ENCODE results near the gene METTL21A. TPM values are rescaled to one million over a fixed set of nuclear protein-coding genes. Genes with fewer than 3 reads are reported as not detected.

METTL21A gene
- total RNA-seq, 2 experiments from 2014 or later = 35.2 to 37.0 TPM

DNA sequence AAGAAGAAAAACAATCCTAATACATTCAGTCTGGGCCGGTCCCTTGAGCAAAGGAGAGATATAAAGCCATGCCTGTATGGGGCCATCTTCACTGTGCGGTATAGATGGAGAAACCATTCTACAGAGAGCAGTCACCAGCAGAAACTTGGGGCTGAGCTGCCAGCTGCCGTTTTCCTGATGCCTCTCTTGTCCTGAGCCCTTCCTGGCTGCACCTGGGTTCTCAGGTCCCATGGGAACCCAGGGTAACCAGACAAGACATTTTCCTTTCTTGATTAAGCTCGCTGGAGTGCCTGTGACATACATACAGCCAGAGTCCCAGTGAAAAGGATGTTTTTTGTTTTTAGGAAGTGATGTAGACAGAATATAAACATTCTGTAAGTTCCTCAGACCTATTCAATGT is 5.3 kb upstream of the METTL21A start:
- POLR2A ChIA-PET = interaction anchor here (0.6 kb wide), 1 partner anchor 410 kb away, joined by 6 read pairs; no protein-coding TSS in a partner anchor
- CTCF ChIA-PET = interaction anchor here (0.7 to 1.1 kb wide), 2 partner anchors 115 to 136 kb away, joined by 4 to 6 read pairs; no protein-coding TSS in a partner anchor

DNA sequence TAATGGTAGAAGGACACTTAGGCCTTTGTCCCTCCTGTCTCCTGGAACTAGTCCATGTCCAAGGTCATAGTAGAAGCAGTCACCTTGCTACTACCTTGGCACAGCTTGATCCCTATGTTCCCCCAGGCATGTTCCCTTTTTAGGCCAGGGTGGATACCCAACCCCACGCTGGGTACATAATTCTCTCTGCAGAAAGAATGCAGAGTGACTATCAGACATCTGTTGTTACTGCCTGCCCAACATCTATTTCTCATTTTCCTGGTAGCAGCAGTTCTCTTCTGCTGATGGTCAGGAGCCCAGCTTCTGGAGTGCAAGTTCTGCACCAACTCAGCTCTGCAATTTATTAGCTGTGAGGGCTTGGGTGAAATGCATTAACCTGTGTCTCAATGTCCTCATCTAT is 4.4 kb upstream of the METTL21A start:
- POLR2A ChIA-PET = interaction anchor here (0.6 kb wide), 1 partner anchor 411 kb away, joined by 6 read pairs; no protein-coding TSS in a partner anchor
- CTCF ChIA-PET = interaction anchor here (1.1 kb wide), 1 partner anchor 116 kb away, joined by 4 read pairs; no protein-coding TSS in a partner anchor

DNA sequence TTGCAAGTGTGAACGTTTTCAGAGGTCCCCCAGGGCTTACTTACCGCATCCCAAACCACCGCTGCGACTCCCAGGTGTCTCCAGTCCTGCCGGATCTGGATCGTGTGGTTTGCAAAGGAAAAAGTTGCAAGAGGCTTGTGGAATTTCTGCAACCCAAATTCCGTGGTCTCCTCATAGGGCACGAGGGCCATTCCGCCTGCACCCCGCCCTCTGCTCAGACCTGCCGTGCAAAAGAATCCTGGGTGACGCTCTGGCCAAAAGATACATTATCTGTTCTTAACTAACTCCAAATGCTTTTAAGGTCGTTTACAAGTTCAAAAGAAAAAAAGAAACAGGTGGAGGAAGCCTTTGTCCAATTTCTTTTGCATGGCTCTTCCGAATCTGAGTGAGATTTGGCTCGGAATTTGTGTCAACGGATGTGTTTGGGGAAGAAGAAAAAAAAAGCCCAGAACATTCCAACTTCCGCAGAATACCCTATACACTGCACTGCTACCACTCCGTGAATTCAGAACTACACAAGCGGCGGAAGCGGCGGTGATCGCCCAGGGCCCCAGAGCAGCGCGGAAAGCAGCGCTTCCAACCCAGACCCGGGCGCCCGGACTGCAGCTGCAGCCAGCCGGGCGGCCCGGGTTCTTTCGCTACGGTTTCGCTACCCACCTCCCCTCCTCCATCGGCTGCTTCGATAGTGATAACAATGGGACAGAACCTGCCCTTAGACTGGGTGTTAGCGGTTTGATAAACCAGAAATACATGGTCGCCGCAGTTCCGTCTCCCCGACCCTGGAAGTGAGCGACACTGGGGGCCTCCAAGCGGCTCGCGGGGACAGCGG is 795 bp downstream of the METTL21A start:
- POLR2A ChIA-PET = interaction anchor here (0.6 to 4.1 kb wide), 7 partner anchors 20 to 145 kb away, joined by 3 to 49 read pairs (median 4); partner anchors contain the start of genes CCNYL1, CREB1 and FZD5
- CTCF ChIA-PET = interaction anchor here (0.9 to 2.1 kb wide), 5 partner anchors 9 to 416 kb away, joined by 3 to 8 read pairs (median 4); partner anchors contain the start of gene CREB1

DNA sequence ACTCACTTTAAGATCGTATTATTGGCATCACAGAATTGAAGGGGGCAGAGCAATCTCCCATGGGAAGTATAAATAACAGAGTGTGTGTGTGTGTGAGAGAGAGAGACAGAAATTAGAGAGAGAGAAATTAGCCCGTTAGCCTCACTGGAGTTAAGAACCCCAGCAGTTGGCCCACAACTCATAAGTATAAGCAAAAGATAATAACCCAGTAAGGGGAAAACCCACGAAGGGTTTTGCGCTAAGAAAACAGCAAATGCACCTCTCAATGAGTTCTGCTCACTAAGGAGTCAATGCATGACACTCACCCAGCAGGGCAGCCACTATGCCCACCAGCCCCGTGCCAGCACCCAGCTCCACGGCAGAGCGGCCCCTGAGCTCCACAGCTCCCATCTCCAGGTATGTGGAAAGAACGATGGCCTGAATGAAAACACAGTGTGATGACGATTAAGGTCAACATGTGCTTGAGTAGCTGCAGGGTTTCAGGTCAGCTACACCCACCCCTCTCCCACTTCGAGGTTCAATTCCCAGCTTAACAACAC is 3.6 kb downstream of the METTL21A start:
- POLR2A ChIA-PET = interaction anchor here (0.6 to 0.7 kb wide), 3 partner anchors 91 to 145 kb away, joined by 3 to 7 read pairs (median 4); partner anchors contain the start of gene CREB1
- CTCF ChIA-PET = interaction anchor here (0.7 kb wide), 1 partner anchor 21 kb away, joined by 3 read pairs; no protein-coding TSS in a partner anchor

DNA sequence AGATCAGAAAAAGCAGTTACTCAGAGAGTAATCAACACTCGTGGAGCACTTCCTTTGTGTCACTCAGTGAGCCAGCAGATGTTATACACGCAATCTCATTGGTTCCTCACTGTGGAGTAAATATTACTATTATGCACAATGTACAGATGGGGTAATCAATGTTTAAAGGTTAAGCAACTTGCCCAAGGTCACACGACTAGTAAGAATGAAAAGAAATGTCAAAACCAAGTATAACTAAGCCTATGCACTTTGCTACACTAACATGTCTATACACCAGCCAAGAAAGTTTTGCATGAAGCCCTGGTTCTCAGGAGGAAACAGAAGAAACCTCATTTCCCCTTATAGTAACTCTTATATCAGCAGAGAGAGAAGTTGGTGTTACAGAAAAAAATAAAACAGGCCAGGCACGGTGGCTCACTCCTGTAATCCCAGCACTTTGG is 5.4 kb downstream of the METTL21A start:
- POLR2A ChIA-PET = no interaction called here
- CTCF ChIA-PET = interaction anchor here (0.9 kb wide), 1 partner anchor 12 kb away, joined by 3 read pairs; no protein-coding TSS in a partner anchor

DNA sequence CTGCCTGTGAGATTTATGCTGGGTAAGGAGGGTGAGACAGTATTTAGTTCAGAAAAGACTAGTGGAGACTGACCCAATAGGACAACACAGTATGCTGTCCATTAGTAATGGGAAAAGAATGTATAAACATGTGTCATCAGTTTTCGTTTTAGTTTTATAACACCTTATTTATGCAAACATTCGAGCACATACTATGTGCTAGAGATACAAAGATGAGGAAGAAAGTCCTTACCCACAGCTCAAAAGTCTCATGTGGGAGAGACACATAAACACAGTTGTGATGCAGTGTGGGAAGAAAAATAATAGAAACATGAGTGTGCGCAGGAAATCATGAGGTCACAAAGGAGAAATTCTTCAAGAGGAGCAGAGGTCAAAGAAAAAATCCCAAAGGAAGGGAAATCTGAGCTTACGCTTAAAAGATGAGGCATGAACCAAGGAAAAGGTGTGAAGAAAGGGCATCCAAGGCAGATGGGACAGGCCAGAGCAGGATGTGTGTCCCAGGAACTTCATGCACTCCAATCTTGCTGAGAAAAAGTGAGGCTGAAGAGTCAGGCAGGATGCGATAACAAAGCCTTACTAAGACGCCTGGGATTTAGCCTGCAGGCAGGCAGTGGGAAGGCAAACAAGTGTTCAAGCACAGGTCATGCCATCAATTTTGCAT is 8.1 kb downstream of the METTL21A start:
- CTCF ChIA-PET = no interaction called here

DNA sequence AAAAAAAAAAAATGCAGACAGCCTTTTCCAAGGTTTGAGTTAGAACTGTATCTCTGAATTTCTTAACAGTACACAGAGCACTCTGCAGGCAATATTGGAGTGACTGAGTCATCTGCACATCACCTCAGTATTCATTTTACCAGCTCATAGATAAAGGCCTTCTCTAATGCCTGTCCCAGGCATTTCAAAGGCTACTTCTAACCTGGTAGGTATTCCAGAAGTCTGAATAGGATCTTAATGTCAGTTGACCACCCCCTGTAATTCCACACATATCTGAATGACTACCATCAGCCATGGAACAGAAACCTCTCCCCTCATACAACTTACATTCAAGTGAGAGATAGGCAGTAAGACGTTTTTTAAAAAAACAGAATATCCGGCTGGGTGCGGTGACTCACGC is 9.0 kb downstream of the METTL21A start:
- CTCF ChIA-PET = no interaction called here

More for the DNA sequence above, 8.1 kb downstream of the METTL21A start:
- POLR2A ChIA-PET = no interaction called here

DNA sequence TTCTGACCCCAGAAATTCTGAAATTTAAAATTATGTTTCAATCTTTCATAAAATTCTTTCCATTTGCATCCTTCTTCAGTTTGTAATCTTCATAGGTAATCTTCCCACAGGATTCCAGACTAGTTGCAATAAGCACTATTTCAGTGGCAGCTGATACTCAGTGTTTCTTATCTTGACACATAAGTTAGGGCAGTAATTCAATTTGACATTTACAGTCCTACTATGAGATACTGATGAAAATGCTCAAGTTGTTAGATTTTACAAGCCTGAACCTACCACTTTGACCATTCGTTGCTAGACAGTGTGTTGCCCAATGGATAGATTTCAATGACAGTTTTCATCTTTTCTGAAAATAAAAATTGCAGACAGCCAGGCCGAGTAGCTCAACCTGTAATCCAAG is 10.4 kb downstream of the METTL21A start:
- ChIA-PET POLR2A (no interaction called here), CTCF (no interaction called here)

More for the DNA sequence above, 9.0 kb downstream of the METTL21A start:
- POLR2A ChIA-PET = no interaction called here

DNA sequence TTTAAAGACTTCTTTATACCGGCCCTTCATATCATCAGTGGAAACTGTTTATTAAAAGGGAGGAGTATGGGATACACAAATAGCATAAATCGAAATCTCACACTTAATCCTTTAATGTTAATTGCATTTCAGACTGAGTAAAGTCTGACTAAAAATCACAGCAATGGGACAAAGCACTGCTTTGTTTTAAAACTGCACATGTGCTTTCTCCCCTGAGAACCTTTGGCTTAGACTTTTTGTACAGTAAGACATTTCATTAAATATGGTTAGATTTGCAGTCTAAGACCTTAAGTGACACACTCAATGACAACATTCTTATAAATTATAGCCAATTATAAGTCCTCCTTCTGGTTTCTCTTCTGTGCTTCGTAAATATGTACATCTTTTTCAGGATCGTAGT is 12.5 kb downstream of the METTL21A start:
- POLR2A ChIA-PET = no interaction called here

DNA sequence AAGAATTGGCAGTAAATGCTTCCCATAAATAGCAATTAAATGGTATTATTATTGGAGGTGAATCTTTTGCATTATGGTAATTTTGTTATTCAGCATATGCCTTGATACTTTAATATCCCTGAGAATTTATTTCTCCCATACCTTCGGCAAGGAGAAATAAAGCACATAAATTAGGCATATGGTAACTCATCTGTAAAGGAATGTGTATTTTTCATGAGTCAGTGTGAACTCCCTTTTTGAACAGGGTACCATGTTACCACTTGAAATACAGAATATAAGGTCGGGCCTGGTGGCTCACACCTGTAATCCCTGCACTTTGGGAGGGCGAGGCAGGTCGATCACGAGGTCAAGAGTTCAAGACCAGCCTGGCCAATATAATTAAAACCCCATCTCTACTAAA is 18.4 kb downstream of the METTL21A start:
- ChIA-PET CTCF (no interaction called here), POLR2A (no interaction called here)

More for the DNA sequence above, 12.5 kb downstream of the METTL21A start:
- CTCF ChIA-PET = interaction anchor here (0.9 to 1.3 kb wide), 2 partner anchors 14 to 96 kb away, joined by 3 read pairs; no protein-coding TSS in a partner anchor

DNA sequence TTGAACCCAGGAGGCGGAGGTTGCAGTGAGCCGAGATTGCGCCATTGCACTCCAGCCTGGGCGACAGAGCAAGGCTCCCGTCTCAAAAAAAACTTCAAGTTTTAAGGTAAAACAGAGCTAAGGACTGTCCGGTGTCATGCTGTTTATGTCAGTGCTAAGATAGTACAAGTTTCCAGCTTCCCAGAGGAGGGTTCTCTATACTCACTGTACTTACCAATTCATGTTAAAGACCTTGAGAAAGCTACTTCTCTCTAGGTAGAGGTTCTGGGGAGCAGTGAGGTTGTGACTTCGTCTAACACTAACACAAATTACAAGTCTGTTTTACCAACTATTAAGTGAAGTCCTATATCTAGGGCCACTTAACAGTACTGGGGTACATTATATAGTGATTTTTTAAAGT is 18.8 kb downstream of the METTL21A start:
- POLR2A ChIA-PET = no interaction called here

DNA sequence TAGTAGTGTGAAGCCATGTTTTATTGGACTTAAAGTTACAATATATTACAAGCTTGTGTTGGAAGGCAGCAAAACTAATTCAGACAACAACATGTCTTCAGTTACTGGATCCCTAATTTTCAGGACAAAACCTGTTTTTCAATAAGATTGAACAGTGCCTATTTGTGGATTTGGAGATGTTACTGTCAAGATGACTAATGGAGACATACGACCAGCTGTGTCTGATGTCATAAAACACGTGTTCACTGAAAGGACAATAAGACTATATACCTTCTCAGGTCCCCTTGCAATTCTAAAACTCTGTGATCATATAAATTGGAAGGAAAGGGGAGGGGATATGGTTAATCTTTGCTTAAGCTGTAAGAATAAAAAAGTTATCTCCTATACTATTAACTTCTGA is 21.7 kb downstream of the METTL21A start:
- POLR2A ChIA-PET = no interaction called here
- CTCF ChIA-PET = no interaction called here

More for the DNA sequence above, 18.8 kb downstream of the METTL21A start:
- CTCF ChIA-PET = no interaction called here

DNA sequence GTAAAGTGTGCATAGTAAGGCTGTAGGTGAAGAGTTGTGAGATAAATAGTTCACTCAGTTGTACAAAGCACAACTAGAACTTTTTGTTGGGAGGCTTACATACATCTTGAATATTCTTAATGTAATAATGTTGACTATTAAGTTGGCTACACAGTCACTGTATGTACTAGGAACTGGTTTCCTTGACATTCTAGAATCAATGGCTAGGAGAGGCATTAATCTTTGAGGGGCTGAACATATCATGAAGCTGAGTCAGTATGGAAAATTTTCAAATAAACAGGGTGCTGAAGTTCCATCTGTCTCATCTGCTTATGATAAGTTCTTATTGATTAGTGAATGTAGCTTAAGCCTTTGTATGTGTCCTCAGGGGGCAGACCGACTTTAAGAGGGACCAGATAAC is 23.4 kb downstream of the METTL21A start:
- ChIA-PET CTCF (no interaction called here), POLR2A (no interaction called here)

DNA sequence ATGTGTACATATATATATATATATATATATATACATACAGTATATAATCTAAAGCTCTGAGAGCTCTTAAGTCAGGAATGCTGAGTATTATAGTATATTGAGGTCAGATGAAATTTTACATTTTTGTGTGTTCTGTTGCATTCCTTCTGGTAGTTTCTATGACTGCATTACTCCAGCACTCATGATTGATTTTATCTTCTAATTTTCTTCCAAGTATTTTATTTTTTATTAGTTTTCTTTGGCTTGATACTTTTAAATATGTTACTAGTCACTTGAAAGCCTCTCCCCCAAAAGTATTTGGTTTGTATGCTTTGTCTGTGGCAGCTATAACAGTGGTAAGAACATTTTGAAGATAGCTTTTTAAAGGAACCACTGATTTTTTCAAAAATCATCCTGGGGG is 25.0 kb downstream of the METTL21A start:
- CTCF ChIA-PET = interaction anchor here (1.1 kb wide), 1 partner anchor 21 kb away, joined by 3 read pairs; no protein-coding TSS in a partner anchor

DNA sequence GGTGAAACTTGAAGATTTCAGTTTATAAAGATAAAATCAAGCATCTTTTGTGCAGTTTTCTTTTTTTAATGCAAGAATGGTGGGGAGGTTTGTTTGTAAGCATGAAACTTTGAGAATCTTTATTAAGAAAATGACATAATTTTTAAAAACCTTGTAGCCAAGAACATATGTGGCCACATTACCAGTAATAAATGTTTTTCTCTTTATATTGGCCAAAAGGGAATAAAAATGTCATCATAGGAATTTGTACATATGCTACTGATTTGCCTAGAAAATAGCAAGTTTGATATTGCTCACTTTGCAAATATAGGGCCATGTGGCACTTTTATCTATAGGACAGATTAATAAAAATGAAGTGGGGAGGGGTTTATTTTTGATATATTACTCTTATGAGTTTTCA is 25.6 kb downstream of the METTL21A start:
- ChIA-PET POLR2A (no interaction called here), CTCF (no interaction called here)

More for the DNA sequence above, 25.0 kb downstream of the METTL21A start:
- POLR2A ChIA-PET = no interaction called here

DNA sequence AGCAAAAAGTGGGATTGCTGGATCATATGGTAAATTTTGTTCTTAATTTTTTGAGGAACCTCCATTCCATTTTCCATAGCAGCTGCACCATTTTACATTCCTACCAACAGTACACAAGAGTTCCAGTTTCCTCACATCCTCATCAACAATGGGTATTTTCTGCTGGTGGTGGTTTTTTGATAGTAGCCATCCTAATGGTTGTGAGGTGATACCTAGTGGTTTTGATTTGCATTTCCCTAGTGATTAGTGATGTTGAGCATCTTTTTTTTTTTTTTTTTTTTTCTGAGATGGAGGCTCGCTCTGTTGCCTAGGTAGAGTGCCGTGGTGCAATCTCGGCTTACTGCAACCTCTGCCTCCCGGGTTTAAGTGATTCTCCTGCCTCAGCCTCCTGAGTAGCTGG is 30.5 kb downstream of the METTL21A start:
- ChIA-PET CTCF (no interaction called here), POLR2A (interaction anchor here (0.6 kb wide), 1 partner anchor 825 kb away, joined by 4 read pairs; no protein-coding TSS in a partner anchor)

DNA sequence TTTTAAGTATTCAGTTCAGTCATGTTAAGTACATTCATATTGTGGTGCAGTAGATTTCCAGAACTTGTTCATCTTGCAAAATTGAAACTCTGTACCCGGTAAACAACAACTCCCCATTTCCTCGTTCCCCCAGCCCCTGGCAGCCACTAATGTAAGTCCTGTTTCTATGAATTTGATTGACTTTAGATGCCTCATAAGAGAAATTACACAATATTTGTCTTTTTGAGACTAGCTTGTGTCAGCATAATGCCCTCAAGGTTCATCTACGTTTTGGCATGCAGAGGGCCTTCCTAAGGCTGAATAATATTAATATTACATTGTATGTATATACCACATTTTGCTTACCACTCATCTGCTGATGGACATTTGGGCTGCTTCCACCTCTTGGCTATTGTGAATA is 30.9 kb downstream of the METTL21A start:
- POLR2A ChIA-PET = no interaction called here

DNA sequence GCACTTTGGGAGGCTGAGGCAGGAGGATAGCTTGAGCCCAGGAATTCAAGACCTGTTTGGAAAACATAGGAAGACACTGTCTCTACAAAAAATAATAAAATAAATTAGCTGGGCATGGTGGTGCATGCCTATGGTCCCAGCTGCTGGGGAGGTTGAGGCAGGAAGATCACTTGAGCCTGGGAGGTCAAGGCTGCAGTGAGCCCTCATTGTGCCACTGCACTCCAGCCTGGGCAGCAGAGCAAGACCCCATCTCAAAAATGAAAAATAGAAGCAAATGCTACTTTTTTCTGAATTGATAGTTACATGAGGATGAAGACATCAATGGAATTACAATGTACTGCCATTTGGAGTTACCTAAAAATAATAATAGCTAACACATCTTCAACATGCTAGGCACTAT is 31.9 kb downstream of the METTL21A start:
- CTCF ChIA-PET = no interaction called here
- POLR2A ChIA-PET = no interaction called here

More for the DNA sequence above, 30.9 kb downstream of the METTL21A start:
- CTCF ChIA-PET = no interaction called here

DNA sequence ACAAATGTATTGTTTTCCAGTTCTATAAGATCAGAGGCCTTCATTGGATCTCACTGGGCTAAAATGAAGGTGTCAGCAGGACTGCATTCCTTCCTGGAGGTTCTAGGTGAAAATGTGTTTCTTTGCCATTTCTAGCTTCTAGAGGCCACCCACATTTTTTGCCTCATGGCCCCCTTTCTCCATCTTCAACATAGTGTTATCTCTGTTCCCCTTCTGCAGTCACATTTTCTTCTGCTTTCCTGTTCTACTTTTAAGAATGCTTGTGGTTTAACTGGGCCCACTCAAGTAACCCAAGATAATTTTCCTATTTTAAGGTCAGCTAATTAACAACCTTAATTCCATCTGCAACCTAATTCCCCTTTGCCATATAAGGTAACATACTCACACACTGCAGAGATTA is 36.1 kb downstream of the METTL21A start:
- ChIA-PET CTCF (interaction anchor here (0.6 kb wide), 1 partner anchor 40 kb away, joined by 3 read pairs; no protein-coding TSS in a partner anchor), POLR2A (no interaction called here)

DNA sequence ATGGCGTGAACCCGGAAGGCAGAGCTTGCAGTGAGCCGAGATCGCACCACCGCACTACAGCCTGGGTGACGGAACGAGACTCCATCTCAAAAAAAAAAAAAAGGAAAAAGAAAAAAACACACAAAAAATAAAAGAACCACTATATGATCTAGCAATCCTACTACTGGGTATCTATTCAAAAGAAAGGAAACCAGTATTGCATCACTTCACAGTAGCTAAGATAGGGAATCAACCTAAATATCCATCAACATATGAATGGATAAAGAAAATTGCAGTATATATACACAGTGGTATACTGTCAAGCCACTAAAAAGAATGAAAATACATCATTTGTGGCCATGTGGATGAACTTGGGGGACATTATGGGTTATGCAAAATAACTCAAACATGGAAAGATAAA is 37.9 kb downstream of the METTL21A start:
- CTCF ChIA-PET = no interaction called here
- POLR2A ChIA-PET = no interaction called here
